ENCODE data around the gene HPS4.

The HPS4 gene

DNA sequence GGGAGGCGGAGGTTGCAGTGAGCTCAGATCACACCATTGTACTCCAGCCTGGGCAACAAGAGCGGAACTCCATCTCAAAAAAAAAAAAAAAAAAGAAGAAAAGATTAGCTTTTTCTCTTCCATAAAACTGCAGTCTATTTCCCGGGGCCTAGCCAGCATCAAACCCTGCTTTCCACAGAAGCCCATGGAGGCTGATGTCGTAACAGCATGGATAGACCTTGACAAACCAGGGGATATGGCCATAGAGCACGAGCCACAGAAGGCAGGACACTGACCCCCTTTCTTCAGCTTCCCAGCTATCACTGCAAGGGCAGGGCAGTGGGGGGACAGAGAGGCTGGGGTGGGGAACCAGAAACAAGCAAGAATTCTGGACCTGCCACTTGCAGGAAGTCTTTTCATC is 21.5 kb downstream of the HPS4 start:
- H3K4me3 ChIP-seq (ENCODE audit: low read depth, low read length) = no peak overlapping the region
- TF ChIP-seq, protein P1, sequence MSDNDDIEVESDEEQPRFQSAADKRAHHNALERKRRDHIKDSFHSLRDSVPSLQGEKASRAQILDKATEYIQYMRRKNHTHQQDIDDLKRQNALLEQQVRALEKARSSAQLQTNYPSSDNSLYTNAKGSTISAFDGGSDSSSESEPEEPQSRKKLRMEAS (IDR thresholded peaks at IDR 0.05; ENCODE audit: low read depth, low read length) = no peak
- TF ChIP-seq MYC (IDR thresholded peaks at IDR 0.05; ENCODE audit: low read depth, low read length) = no peak
- TF ChIP-seq, protein P2, sequence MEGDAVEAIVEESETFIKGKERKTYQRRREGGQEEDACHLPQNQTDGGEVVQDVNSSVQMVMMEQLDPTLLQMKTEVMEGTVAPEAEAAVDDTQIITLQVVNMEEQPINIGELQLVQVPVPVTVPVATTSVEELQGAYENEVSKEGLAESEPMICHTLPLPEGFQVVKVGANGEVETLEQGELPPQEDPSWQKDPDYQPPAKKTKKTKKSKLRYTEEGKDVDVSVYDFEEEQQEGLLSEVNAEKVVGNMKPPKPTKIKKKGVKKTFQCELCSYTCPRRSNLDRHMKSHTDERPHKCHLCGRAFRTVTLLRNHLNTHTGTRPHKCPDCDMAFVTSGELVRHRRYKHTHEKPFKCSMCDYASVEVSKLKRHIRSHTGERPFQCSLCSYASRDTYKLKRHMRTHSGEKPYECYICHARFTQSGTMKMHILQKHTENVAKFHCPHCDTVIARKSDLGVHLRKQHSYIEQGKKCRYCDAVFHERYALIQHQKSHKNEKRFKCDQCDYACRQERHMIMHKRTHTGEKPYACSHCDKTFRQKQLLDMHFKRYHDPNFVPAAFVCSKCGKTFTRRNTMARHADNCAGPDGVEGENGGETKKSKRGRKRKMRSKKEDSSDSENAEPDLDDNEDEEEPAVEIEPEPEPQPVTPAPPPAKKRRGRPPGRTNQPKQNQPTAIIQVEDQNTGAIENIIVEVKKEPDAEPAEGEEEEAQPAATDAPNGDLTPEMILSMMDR (IDR thresholded peaks at IDR 0.05; ENCODE audit: low read depth, low read length) = no peak
- no peak for TF ChIP-seq POLR2A (IDR thresholded peaks at IDR 0.05; ENCODE audit: extremely low read depth, insufficient read length)
- no peak for DNase-seq (ENCODE audit: low read depth)

- no peak for TF ChIP-seq POLR2A (IDR thresholded peaks at IDR 0.05; ENCODE audit: extremely low read depth, insufficient read length)
- TF ChIP-seq, protein P2 (IDR thresholded peaks at IDR 0.05; ENCODE audit: low read depth, low read length) = peak; percentile 74
- DNase-seq (ENCODE audit: low read depth) = peak; percentile 53
- no peak overlapping the region for H3K4me3 ChIP-seq (ENCODE audit: low read depth, low read length)
Measured at GRCh38 chr22:26461188-26461810, 22.3 kb downstream of the HPS4 start.

- H3K4me3 ChIP-seq (ENCODE audit: low read depth, low read length) = no peak overlapping the region
Measured at GRCh38 chr22:26460202-26460601, 23.4 kb downstream of the HPS4 start.

DNA sequence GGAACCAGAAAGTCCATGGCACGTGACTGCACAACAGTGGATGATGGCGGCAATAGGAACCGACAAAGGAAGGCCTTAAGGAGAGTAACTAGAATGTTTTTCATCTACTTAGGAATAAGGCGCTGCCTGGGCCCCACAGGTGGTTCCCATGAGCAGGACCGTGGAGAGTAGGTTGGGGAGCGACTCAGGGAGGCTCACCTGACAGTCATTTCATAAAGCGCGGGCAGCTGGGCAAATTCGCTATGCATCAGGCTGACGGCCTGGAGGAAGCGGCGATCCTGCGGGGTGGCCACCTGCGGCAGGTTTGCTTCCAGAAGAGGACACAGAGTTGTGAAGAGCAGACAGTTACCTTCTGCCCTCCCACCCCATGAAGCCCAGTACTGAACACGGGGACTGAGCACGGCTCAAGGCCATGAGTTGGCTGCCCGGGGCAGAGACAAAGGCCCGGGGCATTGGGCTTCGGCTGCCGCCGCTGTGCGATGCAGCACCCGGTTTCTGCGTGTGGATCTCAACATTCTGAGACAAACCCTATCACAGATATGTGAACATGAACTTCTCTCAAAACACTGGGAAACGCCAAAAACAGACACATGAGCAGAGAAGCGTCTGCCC is 25.8 kb downstream of the HPS4 start:
- no peak for DNase-seq (ENCODE audit: low read depth)
- no peak overlapping the region for H3K4me3 ChIP-seq (ENCODE audit: low read depth, low read length)
- TF ChIP-seq, protein P1 (IDR thresholded peaks at IDR 0.05; ENCODE audit: low read depth, low read length) = no peak
- TF ChIP-seq POLR2A (IDR thresholded peaks at IDR 0.05; ENCODE audit: extremely low read depth, insufficient read length) = no peak
- TF ChIP-seq, protein P2 (IDR thresholded peaks at IDR 0.05; ENCODE audit: low read depth, low read length) = no peak
- TF ChIP-seq MYC (IDR thresholded peaks at IDR 0.05; ENCODE audit: low read depth, low read length) = no peak

More at GRCh38 chr22:26460202-26460601, 23.4 kb downstream of the HPS4 start:
- DNase-seq (ENCODE audit: low read depth) = no peak
- TF ChIP-seq, protein P2 (IDR thresholded peaks at IDR 0.05; ENCODE audit: low read depth, low read length) = no peak
- no peak for TF ChIP-seq POLR2A (IDR thresholded peaks at IDR 0.05; ENCODE audit: extremely low read depth, insufficient read length)
- TF ChIP-seq, protein P1 (IDR thresholded peaks at IDR 0.05; ENCODE audit: low read depth, low read length) = no peak
- no peak for TF ChIP-seq MYC (IDR thresholded peaks at IDR 0.05; ENCODE audit: low read depth, low read length)

DNA sequence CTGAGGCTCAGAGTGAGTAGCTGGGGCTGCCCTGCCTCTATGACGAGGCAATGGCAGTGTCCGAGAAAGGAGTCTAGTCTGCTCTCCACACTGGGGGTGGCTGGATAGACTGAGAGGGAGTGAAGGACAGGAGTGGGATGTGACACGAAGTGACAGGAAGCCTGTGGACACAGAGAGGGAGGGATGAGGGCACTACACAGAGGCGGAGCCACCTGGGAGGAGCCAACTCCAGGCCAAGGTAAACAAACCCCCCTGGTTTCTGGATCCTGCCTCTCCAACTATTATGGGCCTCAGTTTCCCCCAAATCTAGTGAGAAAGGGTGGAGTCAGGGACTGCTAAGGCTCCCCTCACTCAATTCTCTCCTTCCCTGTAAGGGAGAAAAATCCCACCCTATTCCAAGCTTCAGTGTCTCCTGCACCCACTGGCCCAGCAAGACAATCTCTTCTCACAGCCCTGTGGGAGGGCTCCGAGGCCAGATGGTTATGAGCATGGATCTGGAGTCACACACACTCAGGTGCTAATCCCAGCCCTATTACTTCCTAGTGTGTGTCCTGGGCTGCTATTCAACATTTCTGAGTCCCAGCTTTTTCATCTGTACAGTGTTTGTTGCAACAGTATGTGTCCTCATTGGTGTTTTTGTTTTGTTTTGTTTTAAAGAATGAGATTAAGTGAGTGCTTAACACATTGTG is 29.6 kb downstream of the HPS4 start:
- no peak for DNase-seq (ENCODE audit: low read depth)
- no peak for TF ChIP-seq POLR2A (IDR thresholded peaks at IDR 0.05; ENCODE audit: extremely low read depth, insufficient read length)
- TF ChIP-seq MYC (IDR thresholded peaks at IDR 0.05; ENCODE audit: low read depth, low read length) = no peak
- TF ChIP-seq, protein P2 (IDR thresholded peaks at IDR 0.05; ENCODE audit: low read depth, low read length) = no peak
- TF ChIP-seq, protein P1 (IDR thresholded peaks at IDR 0.05; ENCODE audit: low read depth, low read length) = no peak

More for the DNA sequence above, 29.6 kb downstream of the HPS4 start:
- no peak overlapping the region for H3K4me3 ChIP-seq (ENCODE audit: low read depth, low read length)

Data from NB4 (cell line).